Right lobe of liver (tissue), 6 donors: Measurements from ENCODE around the gene TAF4B. TPM values are rescaled to one million over a fixed set of nuclear protein-coding genes. Genes with fewer than 3 reads are reported as not detected.

ENCODE experiments used
- ATAC-seq, 4 donors: fragments of 200-7000 bp; cut with Tn5 transposase; one replicate each; pipeline ENCODE4 v1.9.1; 2020; ENCODE audit warnings: mild to moderate bottlenecking in 4 of 4, moderate library complexity in 4 of 4
- DNase-seq, 3 donors: peaks; one replicate each; pipeline ENCODE4 v3.0.0-alpha.2; 2020
- H3K27ac ChIP-seq, 3 donors: fragments of 200-600 bp; one replicate each; pipeline ENCODE4 v1.8.0; 2022
- H3K27me3 ChIP-seq, 2 donors: fragments of 200-600 bp; one replicate each; pipeline ENCODE4 v1.8.0; 2022
- H3K36me3 ChIP-seq, 4 donors: fragments of 200-600 bp; sonication (generic) in 1 of 4; one replicate each; pipeline versions ENCODE4 v1.5.1 to v1.8.0; 2017 to 2022; ENCODE audit warnings: control low read depth in 1 of 4
- H3K4me1 ChIP-seq, 4 donors: fragments of 200-600 bp; sonication (generic) in 1 of 4; one replicate each; pipeline versions ENCODE4 v1.5.1 to v1.8.0; 2017 to 2022; ENCODE audit warnings: control low read depth in 1 of 4
- H3K4me3 ChIP-seq, 3 donors: fragments of 200-600 bp; one replicate each; pipeline ENCODE4 v1.8.0; 2022
- H3K9me3 ChIP-seq, 4 donors: fragments of 200-600 bp; sonication (generic) in 1 of 4; one replicate each; pipeline versions ENCODE4 v1.5.1 to v1.8.0; 2017 to 2022; ENCODE audit warnings: control low read depth in 1 of 4
- CTCF ChIP-seq, 4 donors: fragments of 200-600 bp in 3 of 4; fragments of 450-650 bp in 1 of 4; IDR thresholded peaks; one replicate each; pipeline versions ENCODE4 v1.5.1 to v1.8.0; 2016 to 2022; ENCODE audit warnings: antibody characterized with exemption in 4 of 4, mild to moderate bottlenecking in 2 of 4
- POLR2A ChIP-seq: fragments of 450-650 bp; IDR thresholded peaks from one replicate; pipeline ENCODE4 v1.6.1; 2017; ENCODE audit warnings: antibody characterized with exemption, mild to moderate bottlenecking
- WGBS: methylation state at CpG from one replicate; pipeline ENCODE4 v1.1.6; 2018; ENCODE audit warnings: low coverage, low lambda C conversion rate; ENCODE audit not compliant: insufficient coverage; ENCODE audit errors: missing lambda C conversion rate; 5-methylcytosine and 5-hydroxymethylcytosine counted together
- intact Hi-C, 2 donors: fragments of 100-400 bp; cut with DNase I; formaldehyde crosslinking; loops; one replicate each; pipeline versions ENCODE4 v1.11.2 to v1.14.1; 2022
- total RNA-seq, 6 experiments: library from RNA; depleted of rRNA in 2 of 6; stranded (reverse); fragments of >200 nt in 2 of 6; fragmentation: NEBNext Ultra II Directional in 3 of 6; extraction: Animal tissue kit (Norgen Biotek cat#: 25700) in 3 of 6; gene quantifications; one replicate each; pipeline versions ENCODE4 v1.1.0 to v1.2.4, GENCODE V29; 2016 to 2023
- donor health status: DM: no; HTN: yes; CAD: no.
- donor health status: DM: no; HTN: no; CAD: no.
- donor health status: DM: no; HTN: no; CAD: no.
- donor health status: DM: no; HTN: yes; CAD: no.
- donor health status: DM: no; HTN: yes; CAD: no.

Gene TAF4B
- total RNA-seq, 6 experiments from 2014 or later, result 0.09 to 0.44 (median 0.31) TPM

GRCh38 chr18:26383454-26384270 lies 157.4 kb downstream of the TAF4B start:
- 19% methylated on average over 2 of the region's 2 CpGs for WGBS
- no peaks in the 10 kb centered on the region for H3K9me3 ChIP-seq
- no peak overlapping the region for H3K4me3 ChIP-seq
- H3K36me3 ChIP-seq, result no peaks in the 10 kb centered on the region
- intact Hi-C loops, result no loop called here
- no peak overlapping the region for H3K27ac ChIP-seq
- H3K27me3 ChIP-seq, result no peaks in the 10 kb centered on the region
- peak; percentile 73 to 78 (median 75) for TF ChIP-seq CTCF (IDR thresholded peaks at IDR 0.05)
- TF ChIP-seq POLR2A, result no peak
- peaks cover 0 to 8% (median 0%) of the 10 kb centered on the region in 4 donors for H3K4me1 ChIP-seq
- ATAC-seq (peak; percentile 75 to 80 (median 77)), DNase-seq (no peak)

- peaks cover 0 to 8% (median 0%) of the 10 kb centered on the region in 4 donors for H3K4me1 ChIP-seq
- DNase-seq (peak in 1 of 3 donors; percentile 48), ATAC-seq (peak; percentile 96 to 99 (median 98))
- H3K9me3 ChIP-seq, result no peaks in the 10 kb centered on the region
- H3K27me3 ChIP-seq, result no peaks in the 10 kb centered on the region
- TF ChIP-seq CTCF (IDR thresholded peaks at IDR 0.05) (no peak), POLR2A (no peak)
- no peak overlapping the region for H3K27ac ChIP-seq
- intact Hi-C loops, result no loop called here
- no peaks in the 10 kb centered on the region for H3K36me3 ChIP-seq
- no peak overlapping the region for H3K4me3 ChIP-seq
Measured at GRCh38 chr18:26386002-26386401, 159.8 kb downstream of the TAF4B start.

GRCh38 chr18:26386441-26386840 lies 160.2 kb downstream of the TAF4B start:
- no peak overlapping the region for H3K27ac ChIP-seq
- 79% methylated on average over 2 of the region's 2 CpGs for WGBS
- DNase-seq, result no peak
- H3K4me1 ChIP-seq, result peaks cover 0 to 8% (median 0%) of the 10 kb centered on the region in 4 donors
- H3K27me3 ChIP-seq, result no peaks in the 10 kb centered on the region
- intact Hi-C loops, result no loop called here
- TF ChIP-seq POLR2A, result no peak
- no peak for TF ChIP-seq CTCF (IDR thresholded peaks at IDR 0.05)
- peak in 1 of 4 donors; percentile 18 for ATAC-seq
- no peak overlapping the region for H3K4me3 ChIP-seq
- no peaks in the 10 kb centered on the region for H3K9me3 ChIP-seq
- H3K36me3 ChIP-seq, result no peaks in the 10 kb centered on the region

- Histone ChIP-seq H3K36me3 (no peaks in the 10 kb centered on the region), H3K4me3 (no peak overlapping the region), H3K9me3 (no peaks in the 10 kb centered on the region), H3K4me1 (no peaks in the 10 kb centered on the region), H3K27ac (no peak overlapping the region), H3K27me3 (no peaks in the 10 kb centered on the region)
- 55% methylated on average over 5 of the region's 5 CpGs for WGBS
- DNase-seq (no peak), ATAC-seq (no peak)
- TF ChIP-seq POLR2A, result no peak
- no peak for TF ChIP-seq CTCF (IDR thresholded peaks at IDR 0.05)
- intact Hi-C loops, result no loop called here
Measured at GRCh38 chr18:26394047-26394654, 167.9 kb downstream of the TAF4B start.
